ENCODE measurements around the gene SRSF6. TPM values are rescaled to one million over a fixed set of nuclear protein-coding genes. Genes with fewer than 3 reads are reported as not detected.
"Not testable (repeated sequence)": the region's sequence is repeated elsewhere in the genome, so short reads cannot be mapped to it uniquely, and the experiment has no call there.

SRSF6 gene
- polyA plus RNA-seq, 3 donors from 2014 or later: 18.7 to 43.7 (median 25.4) TPM

DNA sequence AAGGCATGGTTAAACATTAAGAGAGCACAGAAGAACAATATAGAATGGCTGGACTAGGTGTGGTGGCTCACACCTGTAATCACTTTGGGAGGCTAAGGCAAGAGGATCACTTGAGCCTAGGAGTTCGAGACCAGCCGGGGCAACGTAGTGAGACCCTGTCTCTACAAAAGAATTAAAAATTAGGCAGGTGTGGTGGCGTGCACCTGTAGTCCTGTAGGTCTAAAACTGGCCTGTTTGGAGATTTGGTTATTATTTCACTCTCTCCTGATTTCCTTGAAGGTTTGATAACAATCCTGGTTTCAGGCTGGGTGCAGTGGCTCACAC lies 15.6 kb downstream of the SRSF6 start:
- Mint-ChIP-seq H3K36me3 (peaks cover 0 to 4% (median 4%) of the 10 kb centered on the region in 3 donors), H3K27me3 (ENCODE audit: low read depth in 3 of 3) (peaks cover 0 to 2% (median 0%) of the 10 kb centered on the region in 3 donors), H3K4me1 (peaks cover 0 to 5% of the 10 kb centered on the region in 2 donors), H3K9me3 (no peaks in the 10 kb centered on the region), H3K4me3 (no peak overlapping the region), H3K27ac (no peak overlapping the region)
- no peak for DNase-seq

- Mint-ChIP-seq H3K27ac (no peak overlapping the region), H3K9me3 (no peaks in the 10 kb centered on the region), H3K4me3 (no peak overlapping the region), H3K27me3 (ENCODE audit: low read depth in 3 of 3) (peaks cover 2 to 6% (median 4%) of the 10 kb centered on the region in 3 donors), H3K4me1 (peaks cover 0 to 2% of the 10 kb centered on the region in 2 donors), H3K36me3 (peaks cover 0 to 4% (median 0%) of the 10 kb centered on the region in 3 donors)
- DNase-seq: no peak
These were observed 19.5 kb downstream of the SRSF6 start for GRCh38 chr20:43477193-43477592.

DNA sequence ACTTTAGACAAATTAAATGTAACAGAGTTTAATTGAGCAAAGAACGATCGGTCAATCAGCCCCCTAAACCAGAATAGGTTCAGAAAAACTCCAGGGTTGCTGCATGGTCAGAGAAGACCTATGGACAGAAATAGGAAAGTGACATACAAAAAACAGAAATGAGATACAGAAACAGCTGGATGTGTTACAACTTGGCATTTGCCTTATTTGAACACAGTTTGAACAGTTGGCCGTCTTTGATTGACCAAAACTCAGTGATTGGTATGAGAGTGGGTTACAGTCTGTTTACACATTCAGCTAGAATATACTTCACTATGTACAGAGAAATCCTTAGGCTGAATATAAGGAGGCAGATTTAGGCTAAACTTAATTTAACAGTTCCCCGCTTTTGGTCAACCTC lies 19.9 kb downstream of the SRSF6 start:
- Mint-ChIP-seq H3K27ac (no peak overlapping the region), H3K36me3 (peaks cover 0 to 4% (median 0%) of the 10 kb centered on the region in 3 donors), H3K4me3 (no peak overlapping the region), H3K4me1 (peaks cover 0 to 2% of the 10 kb centered on the region in 2 donors), H3K9me3 (no peaks in the 10 kb centered on the region), H3K27me3 (ENCODE audit: low read depth in 3 of 3) (peaks cover 2 to 6% (median 4%) of the 10 kb centered on the region in 3 donors)
- DNase-seq: no peak

DNA sequence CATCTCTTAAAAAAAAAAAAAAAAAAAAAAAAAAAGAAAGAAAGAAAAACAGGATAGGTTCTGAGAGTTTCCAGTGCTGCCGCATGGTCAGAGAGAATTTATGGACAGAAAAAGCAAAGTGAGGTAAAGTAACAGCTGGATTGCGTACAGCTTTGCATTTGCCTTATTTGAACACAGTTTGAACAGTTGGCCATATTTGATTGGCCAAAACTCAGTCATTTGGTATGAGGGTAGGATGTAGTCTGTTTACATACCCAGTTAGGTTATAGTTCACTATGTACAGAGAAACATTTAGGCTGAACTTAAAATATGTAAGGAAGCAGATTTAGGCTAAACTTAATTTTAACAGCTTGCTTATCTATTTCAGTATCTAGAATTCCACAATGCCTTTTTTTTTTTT lies 32.3 kb downstream of the SRSF6 start:
- H3K4me3 Mint-ChIP-seq: no peak overlapping the region
- no peaks in the 10 kb centered on the region for H3K9me3 Mint-ChIP-seq
- peaks cover 0 to 6% (median 4%) of the 10 kb centered on the region in 3 donors for H3K36me3 Mint-ChIP-seq
- H3K4me1 Mint-ChIP-seq: no peaks in the 10 kb centered on the region
- peaks cover 0 to 4% (median 0%) of the 10 kb centered on the region in 3 donors for H3K27me3 Mint-ChIP-seq (ENCODE audit: low read depth in 3 of 3)
- no peak for DNase-seq
- H3K27ac Mint-ChIP-seq: no peak overlapping the region

GRCh38 chr20:43492101-43492500 lies 34.4 kb downstream of the SRSF6 start:
- Mint-ChIP-seq H3K27ac (no peak overlapping the region), H3K4me3 (no peak overlapping the region), H3K9me3 (no peaks in the 10 kb centered on the region), H3K27me3 (ENCODE audit: low read depth in 3 of 3) (peaks cover 0 to 4% (median 0%) of the 10 kb centered on the region in 3 donors), H3K4me1 (no peaks in the 10 kb centered on the region), H3K36me3 (peaks cover 0 to 6% (median 3%) of the 10 kb centered on the region in 3 donors)
- DNase-seq: no peak

DNA sequence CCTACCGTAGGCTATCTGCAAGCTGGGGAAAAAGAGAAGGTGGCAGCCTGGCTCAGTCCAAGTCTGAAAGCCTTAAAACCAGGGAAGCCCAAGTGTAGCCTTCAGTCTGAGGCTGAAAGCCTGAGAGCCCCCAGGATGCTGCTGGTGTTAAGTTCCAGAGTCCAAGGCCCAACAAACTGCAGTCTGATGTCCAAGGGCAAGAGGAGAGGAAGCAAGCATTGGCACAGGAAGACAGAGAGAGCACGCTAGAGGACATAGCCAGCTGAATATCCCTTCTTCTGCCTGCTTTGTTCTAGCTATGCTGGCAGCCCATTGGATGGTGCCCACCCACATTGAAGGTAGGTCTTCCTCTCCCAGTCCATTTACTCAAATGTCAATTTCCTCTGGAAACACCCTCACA lies 37.7 kb downstream of the SRSF6 start:
- no peaks in the 10 kb centered on the region for H3K4me1 Mint-ChIP-seq
- peaks cover 1 to 5% (median 4%) of the 10 kb centered on the region in 3 donors for H3K27me3 Mint-ChIP-seq (ENCODE audit: low read depth in 3 of 3)
- peaks cover 0 to 3% (median 0%) of the 10 kb centered on the region in 3 donors for H3K36me3 Mint-ChIP-seq
- no peak overlapping the region for H3K4me3 Mint-ChIP-seq
- H3K9me3 Mint-ChIP-seq: no peaks in the 10 kb centered on the region
- DNase-seq: no peak
- no peak overlapping the region for H3K27ac Mint-ChIP-seq

- not testable (repeated sequence) for H3K9me3 Mint-ChIP-seq; DNase-seq; H3K27ac Mint-ChIP-seq; H3K4me3 Mint-ChIP-seq; H3K4me1 Mint-ChIP-seq; H3K27me3 Mint-ChIP-seq (ENCODE audit: low read depth in 3 of 3); H3K36me3 Mint-ChIP-seq
These were observed 44.3 kb downstream of the SRSF6 start for GRCh38 chr20:43502021-43502420.

DNA sequence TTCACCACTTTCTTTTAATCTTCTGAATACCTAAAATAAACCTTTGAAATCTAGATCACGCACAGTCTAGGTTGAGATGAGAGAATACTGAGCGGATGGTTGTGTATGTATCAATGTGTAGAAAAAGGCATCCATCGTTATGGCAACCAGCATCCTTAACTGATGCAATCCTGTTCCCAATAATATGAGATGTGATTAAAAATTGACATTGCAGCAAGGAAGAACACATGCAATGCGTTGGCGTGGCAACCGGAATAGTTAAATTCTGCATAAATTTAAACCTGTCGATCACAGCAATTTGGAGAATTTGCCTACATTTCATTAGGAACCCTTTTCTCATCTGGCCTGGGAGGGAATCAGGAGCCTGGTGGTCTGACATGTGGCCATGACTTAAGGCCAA lies 48.5 kb downstream of the SRSF6 start:
- H3K27ac Mint-ChIP-seq: no peak overlapping the region
- H3K9me3 Mint-ChIP-seq: no peaks in the 10 kb centered on the region
- DNase-seq: no peak
- peak overlapping the region in 3 of 5 donors; percentile 3 to 75 (median 42) for H3K4me3 Mint-ChIP-seq
- H3K27me3 Mint-ChIP-seq (ENCODE audit: low read depth in 3 of 3): peaks cover 3 to 21% (median 5%) of the 10 kb centered on the region in 3 donors
- H3K36me3 Mint-ChIP-seq: peaks cover 0 to 6% (median 0%) of the 10 kb centered on the region in 3 donors
- peaks cover 1 to 5% of the 10 kb centered on the region in 2 donors for H3K4me1 Mint-ChIP-seq

GRCh38 chr20:43507150-43508080 lies 49.7 kb downstream of the SRSF6 start, which contains the start of gene L3MBTL1:
L3MBTL1 (plus strand) TSS chr20:43507697; CDS start chr20:43513504, 5,807 bp downstream.
- Mint-ChIP-seq H3K36me3 (peaks cover 0 to 6% (median 0%) of the 10 kb centered on the region in 3 donors), H3K27me3 (ENCODE audit: low read depth in 3 of 3) (peaks cover 3 to 24% (median 5%) of the 10 kb centered on the region in 3 donors), H3K27ac (no peak within 1 kb of the TSS), H3K9me3 (no peaks in the 10 kb centered on the region), H3K4me3 (peak within 1 kb of the TSS; percentile 45 to 80 (median 75)), H3K4me1 (peaks cover 1 to 5% of the 10 kb centered on the region in 2 donors)
- no peak for DNase-seq

GRCh38 chr20:43508106-43508505 lies 50.4 kb downstream of the SRSF6 start:
- no peaks in the 10 kb centered on the region for H3K9me3 Mint-ChIP-seq
- H3K4me3 Mint-ChIP-seq: peak overlapping the region; percentile 44 to 76 (median 54)
- peaks cover 1 to 5% of the 10 kb centered on the region in 2 donors for H3K4me1 Mint-ChIP-seq
- peaks cover 0 to 6% (median 0%) of the 10 kb centered on the region in 3 donors for H3K36me3 Mint-ChIP-seq
- no peak overlapping the region for H3K27ac Mint-ChIP-seq
- DNase-seq: no peak
- peaks cover 3 to 24% (median 5%) of the 10 kb centered on the region in 3 donors for H3K27me3 Mint-ChIP-seq (ENCODE audit: low read depth in 3 of 3)

- no peaks in the 10 kb centered on the region for H3K9me3 Mint-ChIP-seq
- peaks cover 4 to 5% of the 10 kb centered on the region in 2 donors for H3K4me1 Mint-ChIP-seq
- H3K27me3 Mint-ChIP-seq (ENCODE audit: low read depth in 3 of 3): peaks cover 3 to 24% (median 5%) of the 10 kb centered on the region in 3 donors
- no peak for DNase-seq
- H3K4me3 Mint-ChIP-seq: peak overlapping the region in 4 of 5 donors; percentile 54 to 76 (median 60)
- no peak overlapping the region for H3K27ac Mint-ChIP-seq
- H3K36me3 Mint-ChIP-seq: peaks cover 0 to 6% (median 0%) of the 10 kb centered on the region in 3 donors
These were observed 50.9 kb downstream of the SRSF6 start for GRCh38 chr20:43508604-43509040.

GRCh38 chr20:43511879-43512278 lies 54.2 kb downstream of the SRSF6 start:
- no peaks in the 10 kb centered on the region for H3K9me3 Mint-ChIP-seq

GRCh38 chr20:43513372-43513930 lies 55.8 kb downstream of the SRSF6 start:
- Mint-ChIP-seq H3K27ac (peak overlapping the region; percentile 50 to 93 (median 72)), H3K27me3 (ENCODE audit: low read depth in 3 of 3) (peaks cover 5 to 18% (median 12%) of the 10 kb centered on the region in 3 donors), H3K36me3 (peaks cover 0 to 3% (median 0%) of the 10 kb centered on the region in 3 donors), H3K4me3 (peak overlapping the region; percentile 90 to 97 (median 95)), H3K4me1 (peaks cover 23 to 24% of the 10 kb centered on the region in 2 donors), H3K9me3 (no peaks in the 10 kb centered on the region)
- no peak for DNase-seq

More at GRCh38 chr20:43511879-43512278, 54.2 kb downstream of the SRSF6 start:
- Mint-ChIP-seq H3K36me3 (peaks cover 0 to 3% (median 0%) of the 10 kb centered on the region in 3 donors), H3K27me3 (ENCODE audit: low read depth in 3 of 3) (peaks cover 5 to 22% (median 10%) of the 10 kb centered on the region in 3 donors), H3K4me3 (peak overlapping the region in 1 of 5 donors; percentile 4), H3K4me1 (peaks cover 23 to 25% of the 10 kb centered on the region in 2 donors), H3K27ac (peak overlapping the region in 1 of 6 donors; percentile 69)
- DNase-seq: no peak

Data from immature natural killer cell (primary cell).